ENCODE results near the gene MEMO1.

- TF ChIP-seq CTCF (IDR thresholded peaks at IDR 0.05; ENCODE audit: low read depth, low read length) (no peak), POLR2A (IDR thresholded peaks at IDR 0.05; ENCODE audit: extremely low read depth, insufficient read length) (no peak), MAX (IDR thresholded peaks at IDR 0.05; ENCODE audit: low read depth, low read length) (no peak), MYC (IDR thresholded peaks at IDR 0.05; ENCODE audit: low read depth, low read length) (no peak)
These were observed 13.2 kb downstream of the MEMO1 start for GRCh38 chr2:31997653-31998052.

Measured in NB4 (cell line).